H1 (cell line): ENCODE measurements around the gene CCDC60. TPM values are rescaled to one million over a fixed set of nuclear protein-coding genes. Genes with fewer than 3 reads are reported as not detected.

ENCODE experiments used
- CTCF ChIA-PET: fragments of 300-600 bp; sonication (Branson Sonifier 250); formaldehyde crosslinking; loops from one replicate; lab custom pipeline; 2021; ENCODE audit not compliant: partially characterized antibody; lab: Charles Lee
- POLR2A ChIA-PET: fragments of 300-600 bp; sonication (Branson Sonifier 250); formaldehyde crosslinking; loops from one replicate; lab custom pipeline; 2021; ENCODE audit warnings: inconsistent platforms; ENCODE audit not compliant: partially characterized antibody; lab: Charles Lee
- DNase-seq, 2 experiments: peaks; one replicate each; pipeline versions ENCODE4 v3.0.0 to v3.0.0-alpha.2; 2010 to 2022; ENCODE audit warnings: low spot score in 2 of 2, low read depth in 1 of 2, mixed read lengths in 1 of 2
- FAIRE-seq: peaks from 2 replicates; lab custom pipeline; 2011; peaks lifted over from hg19 to GRCh38; lab: Jason Lieb, UNC
- H2AFZ ChIP-seq: 2 replicates; pipeline ENCODE4 v1.8.1; 2012; ENCODE audit warnings: low read length, inconsistent platforms
- H2AK5ac ChIP-seq: 2 replicates; pipeline ENCODE4 v1.6.1; 2013; ENCODE audit warnings: low read depth, low read length
- H2BK120ac ChIP-seq: replicated peaks from 2 replicates; pipeline ENCODE3; 2013; ENCODE audit warnings: low read depth, low read length, inconsistent platforms
- H2BK12ac ChIP-seq: 2 replicates; pipeline ENCODE4 v1.6.1; 2013; ENCODE audit warnings: low read depth, low read length
- H2BK15ac ChIP-seq: 2 replicates; pipeline ENCODE4 v1.6.1; 2013; ENCODE audit warnings: low read length
- H2BK20ac ChIP-seq: 2 replicates; pipeline ENCODE4 v1.6.1; 2013; ENCODE audit warnings: low read length
- H2BK5ac ChIP-seq: 2 replicates; pipeline ENCODE4 v1.6.1; 2013; ENCODE audit warnings: low read depth, low read length
- H3K14ac ChIP-seq: 2 replicates; pipeline ENCODE4 v1.6.1; 2013; ENCODE audit warnings: inconsistent platforms; ENCODE audit not compliant: insufficient read length
- H3K18ac ChIP-seq: 2 replicates; pipeline ENCODE4 v1.6.1; 2013; ENCODE audit warnings: low read length; ENCODE audit errors: extremely low read depth
- H3K23ac ChIP-seq: 2 replicates; pipeline ENCODE4 v1.6.1; 2013; ENCODE audit warnings: inconsistent platforms; ENCODE audit not compliant: insufficient read length
- H3K23me2 ChIP-seq: 2 replicates; pipeline ENCODE4 v1.6.1; 2013; ENCODE audit warnings: low read depth, low read length
- H3K27ac ChIP-seq: 2 replicates; pipeline ENCODE4 v1.6.1; 2011; ENCODE audit warnings: low read depth, low read length, inconsistent platforms
- H3K27me3 ChIP-seq, 4 experiments: replicated peaks in 1 of 4; 1 replicate in 1 of 4; 2 replicates in 3 of 4; pipeline versions ENCODE4 v1.6.1 to v1.8.1; 2011 to 2013; ENCODE audit warnings: low read length in 3 of 4, mild to moderate bottlenecking in 3 of 4, inconsistent platforms in 2 of 4, mixed read lengths in 2 of 4, moderate library complexity in 1 of 4; ENCODE audit not compliant: control insufficient read depth in 3 of 4, insufficient read depth in 3 of 4; ENCODE audit errors: extremely low read depth in 1 of 4
- H3K36me3 ChIP-seq, 4 experiments: 2 replicates each; pipeline versions ENCODE4 v1.6.1 to v1.8.1; 2011 to 2013; ENCODE audit warnings: mild to moderate bottlenecking in 4 of 4, low read length in 3 of 4, moderate library complexity in 2 of 4, control low read depth in 1 of 4, inconsistent platforms in 1 of 4; ENCODE audit not compliant: insufficient read depth in 4 of 4, control insufficient read depth in 2 of 4
- H3K4ac ChIP-seq: replicated peaks from 2 replicates; pipeline ENCODE3; 2013; ENCODE audit warnings: low read length, low read depth, mixed read lengths, inconsistent platforms; ENCODE audit not compliant: insufficient read length
- H3K4me1 ChIP-seq, 4 experiments: replicated peaks in 1 of 4; 1 replicate in 1 of 4; 2 replicates in 3 of 4; pipeline versions ENCODE4 v1.6.1 to v1.8.1; 2011 to 2013; ENCODE audit warnings: low read length in 3 of 4, inconsistent platforms in 2 of 4, mixed read lengths in 1 of 4; ENCODE audit not compliant: insufficient read depth in 4 of 4, control insufficient read depth in 3 of 4
- H3K4me2 ChIP-seq, 2 experiments: 2 replicates each; pipeline versions ENCODE4 v1.6.1 to v1.8.1; 2011 to 2013; ENCODE audit warnings: low read depth in 2 of 2, low read length in 2 of 2, control low read depth in 1 of 2, inconsistent platforms in 1 of 2, mild to moderate bottlenecking in 1 of 2; ENCODE audit not compliant: insufficient read depth in 1 of 2
- H3K4me3 ChIP-seq, 4 experiments: fragments of 200-600, 300-600 bp in 1 of 4; sonication (generic), shearing (Covaris generic), sonication (Bioruptor Twin) in 1 of 4; 2 replicates each; pipeline versions ENCODE4 v1.5.1 to v1.8.1; 2011 to 2016; ENCODE audit warnings: low read length in 4 of 4, low read depth in 3 of 4, control low read depth in 2 of 4, inconsistent platforms in 2 of 4, mild to moderate bottlenecking in 2 of 4, mixed read lengths in 1 of 4, moderate library complexity in 1 of 4; ENCODE audit not compliant: insufficient read depth in 2 of 4; ENCODE audit errors: extremely low read depth in 1 of 4
- H3K56ac ChIP-seq: replicated peaks from 2 replicates; pipeline ENCODE3; 2013; ENCODE audit warnings: low read depth, mild to moderate bottlenecking, mixed read lengths, low read length, inconsistent platforms; ENCODE audit not compliant: insufficient read length
- H3K79me1 ChIP-seq: 2 replicates; pipeline ENCODE4 v1.6.1; 2013; ENCODE audit warnings: low read depth, low read length, control low read depth
- H3K79me2 ChIP-seq, 2 experiments: 2 replicates each; pipeline versions ENCODE4 v1.6.1 to v1.8.1; 2012 to 2013; ENCODE audit warnings: low read length in 2 of 2, mild to moderate bottlenecking in 2 of 2, inconsistent platforms in 1 of 2; ENCODE audit not compliant: insufficient read depth in 2 of 2, control insufficient read depth in 1 of 2
- H3K9ac ChIP-seq, 4 experiments: replicated peaks in 1 of 4; 1 replicate in 1 of 4; 2 replicates in 3 of 4; pipeline versions ENCODE4 v1.6.1 to v1.8.1; 2011 to 2013; ENCODE audit warnings: low read depth in 3 of 4, low read length in 3 of 4, control low read depth in 2 of 4, mild to moderate bottlenecking in 2 of 4, moderate library complexity in 2 of 4, inconsistent platforms in 1 of 4; ENCODE audit errors: extremely low read depth in 1 of 4
- H3K9me3 ChIP-seq, 2 experiments: 2 replicates each; pipeline versions ENCODE4 v1.6.1 to v1.8.1; 2012 to 2013; ENCODE audit warnings: mild to moderate bottlenecking in 2 of 2, moderate library complexity in 2 of 2, control low read depth in 1 of 2, inconsistent platforms in 1 of 2, low read depth in 1 of 2, low read length in 1 of 2, mixed read lengths in 1 of 2; ENCODE audit not compliant: insufficient read depth in 2 of 2
- H4K20me1 ChIP-seq, 2 experiments: replicated peaks in 1 of 2; 2 replicates each; pipeline versions ENCODE3 to v1.8.1; 2011 to 2013; ENCODE audit warnings: inconsistent platforms in 2 of 2, low read length in 2 of 2, mild to moderate bottlenecking in 1 of 2; ENCODE audit not compliant: insufficient read depth in 2 of 2, control insufficient read depth in 1 of 2
- H4K5ac ChIP-seq: 2 replicates; pipeline ENCODE4 v1.6.1; 2013; ENCODE audit warnings: low read length, low read depth, mixed read lengths, inconsistent platforms; ENCODE audit not compliant: insufficient read length
- H4K8ac ChIP-seq: 2 replicates; pipeline ENCODE4 v1.8.0; 2013; ENCODE audit warnings: mild to moderate bottlenecking, moderate library complexity, low read length, inconsistent platforms; ENCODE audit not compliant: insufficient read depth; ENCODE audit errors: extremely low read depth
- H4K91ac ChIP-seq: replicated peaks from 2 replicates; pipeline ENCODE3; 2013; ENCODE audit warnings: low read length, mixed read lengths, inconsistent platforms; ENCODE audit not compliant: insufficient read length
- BCL11A ChIP-seq, 2 experiments: IDR thresholded peaks; one replicate each; pipeline ENCODE4 v1.6.1; 2011; ENCODE audit warnings: low read depth in 2 of 2, low read length in 2 of 2, mild to moderate bottlenecking in 2 of 2
- CBX5 ChIP-seq: fragments of 300-800, 300-1000 bp; sonication (generic); IDR thresholded peaks from 2 replicates; pipeline ENCODE4 v1.7.1; 2016; ENCODE audit warnings: antibody characterized with exemption, low read length, low read depth
- CHD2 ChIP-seq: IDR thresholded peaks from 2 replicates; pipeline ENCODE4 v1.6.1; 2012; ENCODE audit warnings: low read length, improper control_type of control experiment
- CREB1 ChIP-seq: IDR thresholded peaks from 2 replicates; pipeline ENCODE4 v1.6.1; 2012; ENCODE audit warnings: inconsistent platforms
- EGR1 ChIP-seq: IDR thresholded peaks from 2 replicates; pipeline ENCODE4 v1.6.1; 2011; ENCODE audit warnings: low read depth, low read length, borderline replicate concordance
- EZH2 ChIP-seq: fragments of 200-600 bp; sonication (generic); IDR thresholded peaks from 2 replicates; pipeline ENCODE4 v1.7.1; 2012; ENCODE audit warnings: low read depth, mild to moderate bottlenecking, moderate library complexity, low read length, inconsistent platforms; ENCODE audit not compliant: severe bottlenecking
- FOSL1 ChIP-seq: IDR thresholded peaks from 2 replicates; pipeline ENCODE4 v1.6.1; 2011; ENCODE audit warnings: mild to moderate bottlenecking, low read depth, low read length, moderate library complexity; ENCODE audit not compliant: insufficient read depth
- HDAC2 ChIP-seq, 2 experiments: fragments of 300-600 bp in 1 of 2; sonication (generic) in 1 of 2; IDR thresholded peaks; 2 replicates each; pipeline ENCODE4 v1.6.1; 2011 to 2012; ENCODE audit warnings: low read depth in 2 of 2, low read length in 2 of 2, mild to moderate bottlenecking in 2 of 2, moderate library complexity in 2 of 2, borderline replicate concordance in 1 of 2, inconsistent platforms in 1 of 2
- KDM4A ChIP-seq: IDR thresholded peaks from one replicate; pipeline ENCODE4 v1.7.1; 2012; ENCODE audit warnings: low read depth, mild to moderate bottlenecking, moderate library complexity, low read length, inconsistent platforms; ENCODE audit not compliant: severe bottlenecking
- NRF1 ChIP-seq: IDR thresholded peaks from 2 replicates; pipeline ENCODE4 v1.6.1; 2011; ENCODE audit warnings: mild to moderate bottlenecking, low read depth, low read length, improper control_type of control experiment
- SAP30 ChIP-seq: fragments of 300-600 bp; sonication (generic); IDR thresholded peaks from 2 replicates; pipeline ENCODE4 v1.7.1; 2012; ENCODE audit warnings: low read length, moderate library complexity, mild to moderate bottlenecking, inconsistent platforms; ENCODE audit not compliant: insufficient read depth, insufficient replicate concordance
- SIRT6 ChIP-seq: IDR thresholded peaks from one replicate; pipeline ENCODE4 v1.7.1; 2012; ENCODE audit warnings: low read length, inconsistent platforms
- polyA plus RNA-seq, 7 experiments: library from polyadenylated mRNA; depleted of rRNA in 3 of 7; stranded (reverse) in 5 of 7; unstranded in 2 of 7; fragments of >200 nt in 5 of 7; fragments of 200-250 nt in 2 of 7; gene quantifications; 1 replicate in 5 of 7; 2 replicates in 1 of 7; 4 replicates in 1 of 7; pipeline versions ENCODE4 v1.2.1 to v1.2.3, GENCODE V29; 2011 to 2013; ENCODE audit warnings: missing spikeins in 2 of 7, mixed read lengths in 2 of 7
- total RNA-seq: library from RNA; stranded (reverse); fragmentation: NEBNext Ultra II Directional; extraction: Animal tissue kit (Norgen Biotek cat#: 25700); gene quantifications from 2 replicates; pipeline ENCODE4 v1.2.1, GENCODE V29; 2021

Gene CCDC60
- total and polyA plus RNA-seq, 2 of the 8 experiments (the other 6 are each of a cell fraction or from before 2014, with no cell fraction given), result 0.05 TPM; not detected in 1

- H2AK5ac ChIP-seq, result no peak overlapping the region
- no peaks in the 10 kb centered on the region for H4K20me1 ChIP-seq
- no peak overlapping the region for H3K9ac ChIP-seq
- no peak overlapping the region for H3K14ac ChIP-seq
- H2BK120ac ChIP-seq, result no peak overlapping the region
- no peak overlapping the region for H2BK5ac ChIP-seq
- DNase-seq (no peak), FAIRE-seq (no peak)
- no peak overlapping the region for H2BK15ac ChIP-seq
- no peak overlapping the region for H3K23ac ChIP-seq
- no peaks in the 10 kb centered on the region for H3K79me1 ChIP-seq
- H3K79me2 ChIP-seq, result no peaks in the 10 kb centered on the region
- no peak overlapping the region for H2BK20ac ChIP-seq
- TF ChIP-seq SIRT6 (no peak), EGR1 (no peak), CREB1 (no peak), SAP30 (no peak), NRF1 (no peak), KDM4A (no peak), CBX5 (no peak), BCL11A (IDR thresholded peaks at IDR 0.05; ENCODE audit: low read depth in 2 of 2, low read length in 2 of 2) (no peak), FOSL1 (no peak), HDAC2 (IDR thresholded peaks at IDR 0.05; ENCODE audit: borderline replicate concordance in 1 of 2, low read depth in 2 of 2, low read length in 2 of 2) (no peak), CHD2 (no peak), EZH2 (no peak)
- no peak overlapping the region for H3K4me2 ChIP-seq
- no peaks in the 10 kb centered on the region for H3K36me3 ChIP-seq
- H3K9me3 ChIP-seq, result no peaks in the 10 kb centered on the region
- no peak overlapping the region for H4K8ac ChIP-seq
- no peak overlapping the region for H2AFZ ChIP-seq
- H3K4ac ChIP-seq, result no peak overlapping the region
- no peak overlapping the region for H4K5ac ChIP-seq
- H4K91ac ChIP-seq, result no peak overlapping the region
- H3K27me3 ChIP-seq, result peaks cover 0 to 3% (median 0%) of the 10 kb centered on the region in 4 experiments; a peak in 1 of 7 replicates
- ChIA-PET CTCF (interaction anchor here (1.1 to 2.2 kb wide), 7 partner anchors 9 to 118 kb away, joined by 3 to 9 read pairs (median 4); no protein-coding TSS in a partner anchor), POLR2A (no interaction called here)
- H3K56ac ChIP-seq, result no peak overlapping the region
- H2BK12ac ChIP-seq, result no peak overlapping the region
- no peaks in the 10 kb centered on the region for H3K4me1 ChIP-seq
- H3K18ac ChIP-seq, result no peak overlapping the region
- H3K27ac ChIP-seq, result no peak overlapping the region
- no peaks in the 10 kb centered on the region; the same call in 1 of the 2 replicates for H3K23me2 ChIP-seq
- no peak overlapping the region for H3K4me3 ChIP-seq
Measured at GRCh38 chr12:119326341-119326740, 8.2 kb upstream of the CCDC60 start.
